Neural crest cell (in vitro differentiated cells): ENCODE measurements around the gene THAP12. TPM values are rescaled to one million over a fixed set of nuclear protein-coding genes. Genes with fewer than 3 reads are reported as not detected.

Experiments used
- DNase-seq: peaks from one replicate; pipeline ENCODE4 v3.0.0; 2021; ENCODE audit warnings: low read depth, mixed read lengths, low spot score
- H3K27ac Mint-ChIP-seq: one replicate; pipeline ENCODE4 v1.8.0; 2021; ENCODE audit warnings: mild to moderate bottlenecking, mixed read lengths; ENCODE audit not compliant: unreplicated experiment
- H3K27me3 Mint-ChIP-seq: 2 replicates; pipeline ENCODE4 v1.8.0; 2021; ENCODE audit warnings: low read depth, mild to moderate bottlenecking, mixed read lengths
- H3K36me3 Mint-ChIP-seq: 2 replicates; pipeline ENCODE4 v1.8.0; 2021; ENCODE audit warnings: low read depth, mild to moderate bottlenecking, mixed read lengths
- H3K4me1 Mint-ChIP-seq: 2 replicates; pipeline ENCODE4 v1.8.0; 2021; ENCODE audit warnings: mixed read lengths
- H3K4me3 Mint-ChIP-seq: one replicate; pipeline ENCODE4 v1.8.0; 2021; ENCODE audit warnings: mild to moderate bottlenecking, mixed read lengths
- H3K9me3 Mint-ChIP-seq: 2 replicates; pipeline ENCODE4 v1.8.0; 2021; ENCODE audit warnings: mixed read lengths
- total RNA-seq: library from RNA; stranded (reverse); gene quantifications from 2 replicates; pipeline ENCODE4 v1.2.1, GENCODE V29; 2021
- TF ChIP-seq, protein P1 (sequence below): fragments of 200-600 bp; sonication (generic); conservative IDR thresholded peaks from 2 replicates; pipeline ENCODE4 v1.5.0; 2021; ENCODE audit warnings: antibody characterized with exemption, mild to moderate bottlenecking

Gene THAP12
- total RNA-seq, 1 donor from 2014 or later = 55.2 TPM

- no peak for DNase-seq
- Mint-ChIP-seq H3K4me1 (peaks cover 13% of the 10 kb centered on the region), H3K4me3 (no peak overlapping the region), H3K36me3 (peaks cover 3% of the 10 kb centered on the region), H3K9me3 (no peaks in the 10 kb centered on the region), H3K27me3 (no peaks in the 10 kb centered on the region), H3K27ac (no peak overlapping the region)
- TF ChIP-seq, protein P1, sequence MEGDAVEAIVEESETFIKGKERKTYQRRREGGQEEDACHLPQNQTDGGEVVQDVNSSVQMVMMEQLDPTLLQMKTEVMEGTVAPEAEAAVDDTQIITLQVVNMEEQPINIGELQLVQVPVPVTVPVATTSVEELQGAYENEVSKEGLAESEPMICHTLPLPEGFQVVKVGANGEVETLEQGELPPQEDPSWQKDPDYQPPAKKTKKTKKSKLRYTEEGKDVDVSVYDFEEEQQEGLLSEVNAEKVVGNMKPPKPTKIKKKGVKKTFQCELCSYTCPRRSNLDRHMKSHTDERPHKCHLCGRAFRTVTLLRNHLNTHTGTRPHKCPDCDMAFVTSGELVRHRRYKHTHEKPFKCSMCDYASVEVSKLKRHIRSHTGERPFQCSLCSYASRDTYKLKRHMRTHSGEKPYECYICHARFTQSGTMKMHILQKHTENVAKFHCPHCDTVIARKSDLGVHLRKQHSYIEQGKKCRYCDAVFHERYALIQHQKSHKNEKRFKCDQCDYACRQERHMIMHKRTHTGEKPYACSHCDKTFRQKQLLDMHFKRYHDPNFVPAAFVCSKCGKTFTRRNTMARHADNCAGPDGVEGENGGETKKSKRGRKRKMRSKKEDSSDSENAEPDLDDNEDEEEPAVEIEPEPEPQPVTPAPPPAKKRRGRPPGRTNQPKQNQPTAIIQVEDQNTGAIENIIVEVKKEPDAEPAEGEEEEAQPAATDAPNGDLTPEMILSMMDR = no peak
Observed at GRCh38 chr11:76365038-76365679, 15.8 kb downstream of the THAP12 start.

DNA sequence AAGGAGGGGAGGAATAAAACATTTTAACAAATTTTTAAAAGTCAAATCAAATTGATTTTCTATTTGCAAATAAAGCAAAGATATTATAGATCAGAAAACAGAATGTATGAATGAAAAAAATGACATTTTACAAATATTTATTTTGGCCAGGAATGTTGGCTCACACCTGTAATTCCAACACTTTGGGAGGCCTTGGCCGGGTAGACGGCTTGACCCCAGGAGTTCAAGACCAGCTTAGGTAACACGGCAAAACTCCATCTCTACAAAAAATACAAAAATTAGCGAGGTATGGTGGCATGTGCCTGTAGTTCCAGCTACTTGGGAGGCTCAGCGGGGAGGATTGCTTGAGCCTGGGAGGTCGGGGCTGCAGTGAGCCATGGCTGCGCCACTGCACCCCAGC is 18.2 kb downstream of the THAP12 start:
- peaks cover 3% of the 10 kb centered on the region for H3K36me3 Mint-ChIP-seq
- TF ChIP-seq, protein P1 = no peak
- H3K9me3 Mint-ChIP-seq = no peaks in the 10 kb centered on the region
- H3K27ac Mint-ChIP-seq = no peak overlapping the region
- H3K4me1 Mint-ChIP-seq = peaks cover 10% of the 10 kb centered on the region
- no peak for DNase-seq
- no peak overlapping the region for H3K4me3 Mint-ChIP-seq
- H3K27me3 Mint-ChIP-seq = no peaks in the 10 kb centered on the region

DNA sequence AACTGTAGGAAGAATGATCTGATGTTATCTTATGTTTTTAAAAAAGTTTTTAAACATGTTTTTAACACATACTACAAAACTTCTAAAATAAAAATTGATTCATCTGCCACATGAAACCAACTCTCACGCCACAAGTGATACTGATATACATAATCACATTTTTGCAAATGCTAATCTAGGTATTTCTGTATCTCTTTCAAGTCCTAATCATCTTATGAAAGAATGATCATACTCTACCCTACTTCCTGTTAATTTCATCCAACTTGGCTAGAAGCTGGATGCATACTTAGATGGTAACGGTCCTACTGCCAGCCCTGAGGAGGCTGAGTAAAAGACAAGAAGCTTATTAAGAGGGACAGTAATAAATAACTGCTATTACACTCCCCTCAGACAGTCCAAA is 19.2 kb downstream of the THAP12 start:
- Mint-ChIP-seq H3K27me3 (no peaks in the 10 kb centered on the region), H3K9me3 (no peaks in the 10 kb centered on the region), H3K27ac (no peak overlapping the region), H3K36me3 (peaks cover 3% of the 10 kb centered on the region), H3K4me1 (peaks cover 8% of the 10 kb centered on the region), H3K4me3 (no peak overlapping the region)
- DNase-seq = no peak
- TF ChIP-seq, protein P1 = no peak

DNA sequence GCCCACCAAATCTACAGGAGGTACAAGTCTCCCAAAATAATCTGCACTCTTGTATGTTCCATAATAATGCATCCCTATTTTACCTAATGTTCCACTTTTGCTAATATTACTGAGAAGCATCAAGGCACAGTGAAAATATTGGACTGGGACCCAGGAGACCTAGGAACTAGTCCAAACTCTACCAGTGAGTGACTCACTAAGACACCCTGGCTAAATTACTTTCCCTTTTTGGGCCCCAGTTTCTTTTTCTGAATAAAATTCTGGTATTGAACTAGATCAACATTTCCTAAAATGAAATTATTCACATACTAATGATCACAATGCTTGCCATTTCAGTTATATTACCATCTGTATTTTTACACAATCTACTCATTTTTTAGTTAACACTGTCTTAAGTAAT is 19.6 kb downstream of the THAP12 start:
- Mint-ChIP-seq H3K4me1 (peaks cover 8% of the 10 kb centered on the region), H3K27ac (no peak overlapping the region), H3K36me3 (peaks cover 3% of the 10 kb centered on the region), H3K9me3 (no peaks in the 10 kb centered on the region), H3K27me3 (no peaks in the 10 kb centered on the region), H3K4me3 (no peak overlapping the region)
- no peak for DNase-seq
- TF ChIP-seq, protein P1 = no peak

DNA sequence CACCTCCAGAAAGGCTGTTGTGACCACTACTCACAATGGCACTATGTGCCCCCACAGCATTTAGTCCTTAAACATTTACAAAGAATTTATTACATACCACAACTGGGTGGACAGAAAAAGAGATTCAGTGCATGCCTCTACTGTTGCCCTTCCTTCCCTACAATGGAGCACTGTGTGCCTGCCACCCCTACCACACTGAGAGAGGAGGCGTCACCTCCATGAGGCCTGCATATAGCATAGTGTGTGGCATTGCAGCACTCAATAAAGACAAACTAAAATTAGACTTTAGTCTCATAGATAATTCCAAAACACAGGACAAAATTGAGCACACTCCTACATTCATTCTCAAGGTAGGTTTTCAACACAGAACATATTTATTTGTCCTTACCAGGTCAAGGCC is 25.8 kb downstream of the THAP12 start:
- H3K27me3 Mint-ChIP-seq = no peaks in the 10 kb centered on the region
- peaks cover 46% of the 10 kb centered on the region for H3K36me3 Mint-ChIP-seq
- H3K4me1 Mint-ChIP-seq = no peaks in the 10 kb centered on the region
- H3K4me3 Mint-ChIP-seq = no peak overlapping the region
- TF ChIP-seq, protein P1 = no peak
- DNase-seq = no peak
- no peak overlapping the region for H3K27ac Mint-ChIP-seq
- peaks cover 4% of the 10 kb centered on the region for H3K9me3 Mint-ChIP-seq
